NCI-H1436 treated with DMSO at 0.1 percent for 48 hours (cell line): ENCODE measurements around the gene ZNF107.
"Not testable (repeated sequence)": the region's sequence is repeated elsewhere in the genome, so short reads cannot be mapped to it uniquely, and the experiment has no call there.

Source experiments
- DNase-seq: peaks from one replicate; lab custom pipeline; 2025; lab: John Stamatoyannopoulos, UW

The ZNF107 gene

DNA sequence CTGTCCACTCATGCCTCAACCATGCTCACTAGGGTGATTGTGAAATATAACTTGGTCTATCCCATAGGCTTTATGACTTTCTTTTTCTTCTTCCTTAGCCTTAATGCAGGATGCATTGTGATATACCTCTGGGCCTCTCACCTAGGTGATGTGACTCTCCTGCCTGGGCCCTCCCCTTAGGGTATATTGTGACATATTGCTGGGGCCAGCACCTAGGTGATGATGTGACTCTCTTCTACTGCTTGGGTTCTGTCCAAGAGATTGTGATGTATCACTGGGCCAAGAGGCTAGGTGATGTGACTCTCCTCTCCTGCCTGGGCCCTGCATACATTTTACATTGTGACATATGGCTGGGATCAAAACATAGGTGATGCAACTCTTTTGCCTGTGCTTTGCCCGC lies 14.7 kb upstream of the ZNF107 start:
- no peak for DNase-seq

DNA sequence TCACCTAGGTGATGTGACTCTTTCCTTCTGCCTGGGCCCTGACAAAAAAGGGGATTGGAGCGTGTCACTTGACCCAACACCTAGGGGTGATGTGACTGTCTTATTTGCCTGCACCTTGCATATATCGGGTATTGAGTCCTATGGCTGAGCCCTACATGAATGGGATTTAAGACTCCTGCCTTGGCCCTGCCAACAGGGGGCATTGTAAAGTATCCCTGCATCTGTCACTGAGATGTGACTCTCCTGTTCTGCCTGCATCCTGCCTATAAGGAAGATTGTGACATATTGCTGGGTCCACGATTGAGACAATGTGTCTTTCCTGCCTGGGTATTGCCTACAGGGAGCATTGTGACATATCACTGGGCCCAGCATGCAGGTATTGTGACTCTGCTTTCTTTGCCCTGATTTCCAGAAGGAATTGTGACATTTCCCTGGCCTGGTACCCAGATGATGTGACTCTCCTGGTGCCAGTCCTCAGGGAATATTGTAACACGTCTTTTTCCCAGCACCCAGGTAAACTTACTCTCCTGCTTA lies 14.2 kb upstream of the ZNF107 start:
- DNase-seq = no peak

DNA sequence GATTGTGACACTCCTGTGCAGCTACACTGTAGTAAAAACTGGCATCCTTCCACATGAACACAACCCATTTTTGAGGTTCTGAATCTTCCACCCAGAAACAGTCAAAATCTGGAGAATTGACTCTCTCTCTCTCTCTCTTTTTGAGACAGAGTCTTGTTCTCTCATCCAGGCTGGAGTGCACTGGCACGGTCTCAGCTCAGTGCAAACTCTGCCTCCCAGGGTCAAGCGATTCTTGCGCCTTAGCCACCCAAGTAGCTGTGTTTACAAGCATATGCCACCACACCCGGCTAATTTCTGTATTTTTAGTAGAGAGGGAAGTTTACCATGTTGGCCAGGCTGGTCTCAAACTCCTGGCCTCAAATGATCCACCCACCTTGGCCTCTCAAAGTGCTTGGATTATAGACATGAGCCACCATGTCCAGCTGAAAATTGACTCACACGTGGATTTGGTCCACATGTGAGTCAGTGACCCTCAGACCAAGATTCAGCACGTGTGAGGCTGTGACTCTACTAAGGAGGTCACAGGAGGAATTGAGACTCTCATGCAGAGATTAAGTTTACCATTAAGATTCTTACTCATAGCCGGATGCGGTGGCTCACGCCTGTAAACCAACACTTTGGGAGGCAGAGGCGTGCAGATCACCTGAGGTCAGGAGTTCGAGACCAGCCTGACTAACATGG lies 12.1 kb upstream of the ZNF107 start:
- no peak for DNase-seq

DNA sequence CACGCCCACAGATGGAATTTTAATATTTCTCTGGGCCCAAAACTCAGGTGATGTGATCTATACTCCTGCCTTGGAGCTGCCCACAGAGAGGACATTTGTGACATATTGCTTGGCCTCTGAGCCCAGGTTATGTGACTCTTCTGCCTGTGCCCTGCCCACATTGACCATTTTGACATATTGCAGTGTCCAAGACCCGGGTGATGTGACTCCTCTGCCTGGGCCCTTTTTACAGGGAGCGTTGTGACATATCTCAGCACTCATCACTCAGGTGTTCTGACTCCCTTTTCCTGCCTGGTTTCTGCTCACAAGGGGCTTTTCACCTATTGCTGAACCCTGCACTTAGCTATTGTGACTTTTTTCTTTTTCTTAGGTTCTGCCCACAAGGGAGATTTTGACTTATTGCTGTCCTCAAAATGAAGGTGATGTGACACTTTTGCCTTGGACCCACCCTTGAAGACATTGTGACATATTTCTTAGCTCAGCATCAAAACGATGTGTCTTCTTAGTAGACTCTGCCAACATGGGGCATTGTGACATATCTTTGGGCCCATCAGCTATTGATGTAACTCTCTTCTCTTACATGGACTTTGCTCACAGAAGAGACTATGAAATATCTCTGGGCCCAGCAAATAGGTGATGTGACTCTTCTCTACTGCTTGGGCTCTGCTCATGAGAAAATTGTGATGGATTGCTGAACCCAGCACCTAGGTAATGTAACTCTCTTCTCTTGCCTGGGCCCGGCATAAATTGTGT lies 11.0 kb upstream of the ZNF107 start:
- no peak for DNase-seq

DNA sequence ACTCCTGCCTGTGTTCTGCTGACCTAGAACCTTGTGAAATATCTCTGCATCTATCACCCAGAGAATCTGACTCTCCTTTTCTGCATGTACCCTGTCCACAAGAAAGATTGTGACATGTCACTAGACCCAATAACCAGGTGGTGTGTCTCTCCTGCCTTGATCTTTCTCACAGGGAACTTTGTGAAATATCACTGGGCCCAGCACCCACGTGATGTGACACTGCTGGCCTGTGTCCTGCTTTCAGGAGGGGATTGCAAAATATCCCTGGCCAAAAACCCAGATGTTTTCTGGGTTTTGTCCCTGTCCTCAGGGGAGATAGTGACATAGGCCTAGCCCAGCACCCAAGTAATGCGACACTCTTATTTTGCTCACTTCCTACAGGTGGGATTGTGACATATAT lies 10.1 kb upstream of the ZNF107 start:
- no peak for DNase-seq

DNA sequence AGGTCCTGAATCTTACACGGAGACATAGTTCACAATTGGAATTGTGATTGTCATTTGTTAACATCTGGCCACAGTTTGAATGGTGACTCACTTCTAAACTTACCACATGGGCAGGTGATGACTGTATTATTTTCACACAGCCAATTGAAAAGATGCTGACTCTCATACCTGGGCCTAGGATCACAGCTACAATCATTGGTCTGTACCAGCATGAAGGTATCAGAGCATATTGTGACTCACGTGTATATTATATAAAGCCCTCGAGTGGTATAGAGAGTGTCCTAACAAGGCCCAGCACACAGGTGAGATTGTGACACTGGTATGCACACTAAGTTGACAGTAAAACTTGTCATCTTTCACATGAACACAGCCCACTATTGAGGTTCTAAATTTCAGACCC lies 9.4 kb upstream of the ZNF107 start:
- DNase-seq = no peak

DNA sequence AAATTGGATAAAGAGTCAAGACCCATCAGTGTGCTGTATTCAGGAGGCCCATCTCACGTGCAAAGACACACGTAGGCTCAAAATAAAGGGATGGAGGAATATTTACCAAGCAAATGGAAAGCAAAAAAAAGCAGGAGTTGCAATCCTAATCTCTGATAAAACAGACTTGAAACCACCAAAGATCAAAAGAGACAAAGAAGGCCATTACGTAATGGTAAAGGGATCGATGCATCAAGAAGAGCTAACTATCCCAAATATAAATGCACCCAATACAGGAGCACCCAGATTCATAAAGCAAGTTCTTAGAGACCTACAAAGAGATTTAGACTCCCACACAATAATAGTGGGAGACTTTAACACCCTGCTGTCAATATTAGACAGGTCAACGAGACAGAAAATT lies 3.8 kb upstream of the ZNF107 start:
- not testable (repeated sequence) for DNase-seq

DNA sequence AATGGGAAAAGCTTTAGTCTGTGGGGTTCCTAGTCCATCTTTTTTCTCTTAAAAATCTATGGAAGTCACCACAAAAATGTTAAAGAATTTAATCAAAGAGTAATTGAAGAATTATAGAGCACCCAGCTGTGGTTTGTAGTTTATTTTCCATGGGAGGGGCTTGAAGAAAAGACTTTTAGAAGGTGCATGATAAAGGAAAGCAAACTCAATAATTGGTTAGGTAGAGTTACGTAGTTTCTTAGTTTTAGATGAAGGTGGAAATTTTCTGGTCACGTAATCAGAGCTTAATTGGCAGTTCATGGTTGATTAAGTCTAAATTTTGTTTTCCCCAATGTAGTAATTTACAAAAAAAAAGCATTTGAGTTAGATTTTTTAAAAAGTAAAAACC lies 724 bp downstream of the ZNF107 start:
- DNase-seq = no peak

DNA sequence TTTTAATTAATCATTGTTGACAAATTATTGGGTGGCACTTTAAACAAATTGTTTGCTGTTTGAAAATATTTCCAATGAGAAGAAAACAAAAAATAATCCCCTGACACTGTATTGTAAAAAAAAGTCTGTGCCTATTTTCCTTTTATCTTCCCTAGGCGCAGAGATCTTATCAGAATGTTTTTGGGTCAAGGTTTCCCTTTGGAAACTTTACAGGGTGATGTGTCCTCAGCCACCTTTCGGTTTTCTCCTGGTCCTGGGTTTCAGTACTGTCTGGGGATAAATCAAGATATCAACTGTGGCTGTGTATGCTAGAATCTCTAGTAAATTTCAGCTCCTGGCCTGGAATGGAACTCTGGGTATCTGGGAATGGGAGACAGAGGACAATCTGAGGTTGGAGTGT lies 1.4 kb downstream of the ZNF107 start:
- DNase-seq = no peak

DNA sequence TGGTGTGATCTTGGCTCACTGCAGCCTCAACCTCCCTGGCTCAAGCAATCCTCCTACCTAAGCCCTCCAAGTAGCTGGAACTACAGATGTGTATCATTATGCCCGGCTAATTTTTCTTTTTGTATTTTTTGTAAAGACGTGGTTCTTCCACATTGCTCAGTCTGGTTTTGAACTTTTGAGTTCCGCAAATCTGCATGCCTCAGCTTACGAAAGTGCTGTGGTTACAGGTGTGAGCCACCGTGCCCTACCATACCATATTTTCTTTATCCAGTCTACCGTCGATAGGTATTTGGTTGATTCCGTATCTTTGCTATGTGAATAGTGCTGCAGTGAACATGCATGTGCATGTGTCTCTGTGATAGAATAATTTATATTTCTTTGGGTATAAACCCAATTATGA lies 6.5 kb downstream of the ZNF107 start:
- DNase-seq = no peak

DNA sequence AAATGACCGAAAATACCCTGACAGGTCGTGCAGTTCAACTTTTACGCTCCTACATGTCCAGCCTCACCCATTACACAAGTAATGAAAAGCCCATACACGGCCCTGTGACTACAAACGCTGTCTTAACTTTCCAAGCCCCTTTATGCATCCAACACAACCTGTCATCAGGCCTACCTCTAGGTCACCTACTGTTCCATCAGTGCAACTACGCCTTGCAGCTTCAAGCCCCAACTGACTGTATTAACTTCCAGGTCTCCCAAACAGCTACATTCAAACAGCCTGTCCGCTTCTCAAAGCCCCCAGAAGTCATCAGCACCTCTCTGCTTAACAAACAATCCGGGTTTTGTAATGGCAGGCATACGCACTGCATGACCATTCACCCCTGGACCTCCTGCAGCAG lies 19.2 kb downstream of the ZNF107 start:
- DNase-seq = no peak

DNA sequence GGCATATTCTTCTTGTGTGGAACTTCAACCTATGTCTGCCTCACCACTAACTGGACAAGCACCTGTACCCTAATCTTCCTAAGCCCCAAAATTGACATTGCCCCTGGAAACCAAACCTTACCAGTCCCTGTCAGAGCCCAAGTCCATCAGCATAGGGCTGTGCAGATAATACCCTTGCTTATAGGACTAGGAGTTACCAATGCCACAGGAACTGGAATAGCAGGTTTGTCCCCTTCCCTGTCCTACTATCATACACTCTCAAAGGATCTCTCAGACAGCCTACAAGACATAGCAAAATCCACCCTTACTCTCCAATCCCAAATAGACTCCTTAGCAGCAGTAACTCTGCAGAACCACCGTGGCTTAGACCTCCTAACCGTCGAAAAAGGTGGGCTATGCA lies 19.8 kb downstream of the ZNF107 start:
- DNase-seq = no peak

DNA sequence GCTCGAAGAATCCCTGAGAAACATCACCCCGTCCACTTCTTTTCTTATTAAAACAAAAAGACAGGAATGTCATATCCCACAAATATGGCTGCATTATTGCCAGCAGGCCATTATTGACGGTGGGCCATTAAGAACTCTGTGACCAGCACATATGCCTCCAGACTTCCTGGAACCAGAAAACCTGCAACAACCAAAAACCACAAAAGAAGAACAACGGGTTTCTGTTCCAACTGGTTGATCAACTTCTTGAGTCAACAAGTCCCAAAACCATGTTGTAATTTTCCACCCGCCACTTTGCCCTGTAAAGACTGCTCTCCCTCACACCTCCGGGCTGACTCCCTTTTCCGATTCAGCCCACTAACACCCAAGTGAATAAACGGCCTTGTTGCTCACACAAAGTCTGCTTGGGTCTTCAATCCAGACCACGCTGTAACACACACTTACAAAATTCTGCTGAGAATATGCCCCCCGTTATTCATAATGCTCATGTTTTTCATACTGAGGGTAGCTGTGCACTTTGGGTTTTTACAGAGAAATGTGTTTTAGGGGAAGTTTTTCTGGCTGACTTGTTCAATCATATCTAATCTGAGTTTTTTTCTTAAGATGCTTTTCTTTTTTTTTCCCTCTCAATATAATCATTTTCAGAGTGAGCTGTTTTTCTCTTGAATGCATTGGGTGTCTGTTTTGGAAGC lies 20.7 kb downstream of the ZNF107 start:
- DNase-seq = no peak

DNA sequence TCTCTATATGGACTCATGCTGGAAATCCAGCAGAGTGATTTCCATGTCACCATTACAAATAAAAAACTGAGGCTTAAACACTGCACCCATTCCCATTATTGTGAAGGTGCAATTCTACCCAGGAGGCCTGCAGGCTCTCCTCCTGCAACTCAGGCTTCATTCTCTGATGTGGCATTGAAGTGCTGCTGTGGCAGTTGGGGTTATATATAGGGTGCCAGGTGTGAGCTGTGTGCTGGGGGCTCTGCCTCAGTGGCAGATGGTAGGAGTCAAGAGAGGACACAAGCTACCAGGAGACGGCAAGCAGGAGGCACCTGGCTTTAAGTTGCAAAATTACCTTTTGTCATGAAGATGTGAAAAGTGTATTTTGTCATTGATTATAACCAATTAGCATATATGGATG lies 21.3 kb downstream of the ZNF107 start:
- no peak for DNase-seq

DNA sequence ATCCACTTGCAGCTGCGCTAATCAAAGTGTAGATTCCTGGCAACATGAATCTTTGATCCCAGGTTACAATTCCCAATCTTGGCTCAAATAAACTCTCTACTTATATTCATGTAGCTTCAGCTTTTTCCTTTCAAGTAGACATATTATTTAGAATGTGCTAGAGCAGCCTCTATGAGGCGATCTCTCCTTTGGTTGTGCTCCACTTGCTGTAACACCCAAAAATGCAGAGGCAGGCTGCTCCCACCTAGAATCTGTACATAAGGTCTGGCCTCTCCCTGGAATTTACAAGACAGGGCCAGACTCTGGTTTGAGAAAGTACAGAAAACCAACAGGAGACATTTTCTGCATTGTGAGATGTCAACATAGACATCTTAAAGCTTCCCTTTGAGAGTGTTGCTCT lies 23.1 kb downstream of the ZNF107 start:
- no peak for DNase-seq

DNA sequence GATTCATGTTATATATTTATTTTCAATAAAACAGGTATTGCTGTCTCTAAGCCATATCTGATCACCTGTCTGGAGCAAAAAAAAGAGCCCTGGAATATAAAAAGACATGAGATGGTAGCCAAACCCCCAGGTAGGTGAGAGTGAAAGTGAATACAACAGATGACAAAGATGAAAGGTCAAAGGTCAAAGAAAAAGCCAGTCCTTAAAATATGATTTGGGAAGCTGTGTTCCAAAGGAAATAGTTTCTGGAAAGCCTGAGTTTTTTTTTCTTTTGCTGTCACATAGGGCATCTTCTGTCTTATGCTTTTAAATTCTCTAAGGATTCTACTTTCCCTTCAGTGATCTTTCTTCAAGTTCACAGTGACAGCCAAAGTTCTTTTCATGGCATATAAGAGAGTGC lies 25.9 kb downstream of the ZNF107 start:
- DNase-seq = no peak

DNA sequence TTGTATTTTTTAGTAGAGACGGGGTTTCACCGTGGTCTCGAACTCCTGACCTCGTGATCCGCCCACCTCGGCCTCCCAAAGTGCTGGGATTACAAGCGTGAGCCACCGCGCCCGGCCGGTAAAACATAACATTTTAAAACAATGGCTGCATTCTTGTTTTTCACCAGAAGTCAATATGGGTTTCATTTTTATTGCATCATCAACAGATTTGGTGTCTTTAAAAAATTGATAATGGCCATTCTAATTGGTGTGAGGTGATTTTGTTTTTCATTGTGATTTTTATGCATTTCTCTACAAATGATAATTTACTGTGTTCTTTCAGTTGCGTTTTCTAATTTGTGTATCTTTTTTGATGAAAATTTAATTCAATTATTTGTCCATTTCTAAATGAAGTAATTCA lies 31.9 kb downstream of the ZNF107 start:
- not testable (repeated sequence) for DNase-seq

DNA sequence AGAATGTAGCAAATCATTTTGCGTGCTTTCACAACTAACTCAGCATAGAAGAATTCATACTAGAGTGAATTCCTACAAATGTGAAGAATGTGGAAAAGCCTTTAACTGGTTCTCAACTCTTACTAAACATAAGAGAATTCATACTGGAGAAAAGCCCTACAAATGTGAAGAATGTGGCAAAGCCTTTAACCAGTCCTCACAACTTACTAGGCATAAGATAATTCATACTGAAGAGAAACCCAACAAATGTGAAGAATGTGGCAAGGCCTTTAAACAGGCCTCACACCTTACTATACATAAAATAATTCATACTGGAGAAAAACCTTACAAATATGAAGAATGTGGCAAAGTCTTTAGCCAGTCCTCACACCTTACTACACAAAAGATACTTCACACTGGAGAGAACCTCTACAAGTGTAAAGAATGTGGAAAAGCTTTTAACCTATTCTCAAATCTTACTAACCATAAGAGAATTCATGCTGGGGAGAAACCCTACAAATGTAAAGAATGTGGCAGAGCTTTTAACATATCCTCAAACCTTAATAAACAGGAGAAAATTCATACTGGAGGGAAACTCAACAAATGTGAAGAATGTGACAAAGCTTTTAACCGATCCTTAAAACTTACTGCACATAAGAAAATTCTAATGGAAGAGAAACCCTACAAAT lies 40.8 kb downstream of the ZNF107 start:
- DNase-seq = no peak

DNA sequence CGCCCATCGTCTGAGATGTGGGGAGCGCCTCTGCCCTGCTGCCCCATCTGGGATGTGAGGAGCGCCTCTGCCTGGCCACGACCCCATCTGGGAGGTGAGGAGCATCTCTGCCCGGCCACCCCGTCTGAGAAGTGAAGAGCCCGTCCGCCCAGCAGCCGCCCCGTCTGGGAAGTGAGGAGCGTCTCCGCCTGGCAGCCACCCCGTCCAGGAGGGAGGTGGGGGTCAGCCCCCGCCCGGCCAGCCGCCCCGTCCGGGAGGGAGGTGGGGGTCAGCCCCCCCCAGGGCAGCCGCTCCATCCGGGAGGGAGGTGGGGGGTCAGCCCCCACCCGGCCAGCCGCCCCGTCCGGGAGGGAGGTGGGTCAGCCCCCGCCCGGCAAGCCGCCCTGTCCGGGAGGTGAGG lies 52.0 kb downstream of the ZNF107 start:
- DNase-seq = not testable (repeated sequence)

DNA sequence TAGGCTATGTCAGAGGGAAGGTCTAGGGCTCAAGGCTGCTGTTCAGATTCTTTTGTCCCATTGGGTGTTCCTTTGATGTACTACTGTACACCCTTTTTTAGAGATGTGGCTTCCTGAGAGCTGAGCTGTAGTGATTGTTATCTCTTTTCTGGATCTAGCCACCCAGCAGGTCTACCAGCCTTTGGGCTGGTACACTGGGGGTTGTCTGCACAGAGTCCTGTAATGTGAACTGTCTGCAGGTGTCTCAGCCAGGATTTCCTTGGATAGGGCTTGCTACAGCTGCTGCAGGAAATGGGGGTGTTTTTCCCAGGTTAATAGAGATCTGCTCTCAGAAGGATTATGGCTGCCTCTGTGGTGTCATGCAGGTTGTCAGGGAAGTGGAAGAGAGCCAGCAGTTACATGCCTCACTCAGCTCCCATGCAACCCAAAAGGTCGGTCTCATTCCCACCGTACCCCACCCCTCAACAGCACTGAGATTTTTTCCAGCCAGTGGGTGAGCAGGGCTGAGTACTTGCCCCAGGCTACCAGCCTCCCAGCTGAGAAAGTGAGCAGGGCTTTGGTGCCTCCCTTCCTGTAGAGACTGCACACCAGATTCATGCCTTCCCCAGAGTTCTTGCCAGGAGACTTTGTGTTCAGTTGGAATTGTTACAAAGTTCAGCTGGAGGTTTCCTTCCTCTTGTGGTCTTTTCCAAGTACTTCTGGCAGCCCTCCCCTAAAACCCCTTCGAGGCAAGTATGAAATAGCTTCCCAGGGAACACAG lies 63.3 kb downstream of the ZNF107 start:
- DNase-seq = no peak

DNA sequence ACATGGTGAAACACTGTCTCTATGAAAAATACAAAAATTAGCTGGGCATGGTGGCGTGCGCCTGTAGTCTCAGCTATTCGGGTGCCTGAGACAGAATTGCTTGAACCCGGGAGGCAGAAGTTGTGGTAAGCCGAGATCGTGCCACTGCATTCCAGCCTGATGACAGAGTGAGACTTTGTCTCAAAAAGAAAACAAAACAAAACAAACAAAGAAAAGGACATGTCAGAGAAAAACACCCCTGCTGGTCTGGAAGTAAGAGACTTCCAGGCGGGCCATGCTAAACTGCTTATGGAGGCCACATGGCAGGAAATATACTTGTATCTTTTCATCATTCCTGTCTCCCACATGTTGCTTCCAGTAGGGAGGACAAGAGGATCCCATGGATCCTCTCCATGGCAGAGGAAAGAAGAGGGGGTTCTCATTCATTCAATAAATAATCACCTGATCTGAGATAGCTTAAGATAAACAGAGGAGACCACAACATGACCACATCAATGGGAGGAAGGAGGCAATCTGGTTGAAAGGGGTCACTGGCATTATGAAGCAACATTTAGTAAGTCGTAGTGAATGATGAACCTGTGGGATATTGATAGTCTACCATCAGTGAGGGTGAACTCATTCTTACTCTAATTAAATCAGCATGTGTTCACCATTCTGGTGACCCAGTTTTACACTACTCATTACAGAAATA lies 67.8 kb downstream of the ZNF107 start:
- no peak for DNase-seq
